GM10266 (cell line): ENCODE measurements around the gene MFSD1.

Experiments used
- DNase-seq: peaks from one replicate; pipeline ENCODE4 v3.0.0; 2012; ENCODE audit errors: extremely low spot score
- TF ChIP-seq, protein P1 (sequence below): IDR thresholded peaks from 2 replicates; pipeline ENCODE4 v1.5.1; 2012; ENCODE audit warnings: mild to moderate bottlenecking, low read depth; ENCODE audit not compliant: control insufficient read depth, insufficient read depth; ENCODE audit errors: missing control alignments

The MFSD1 gene, protein sequence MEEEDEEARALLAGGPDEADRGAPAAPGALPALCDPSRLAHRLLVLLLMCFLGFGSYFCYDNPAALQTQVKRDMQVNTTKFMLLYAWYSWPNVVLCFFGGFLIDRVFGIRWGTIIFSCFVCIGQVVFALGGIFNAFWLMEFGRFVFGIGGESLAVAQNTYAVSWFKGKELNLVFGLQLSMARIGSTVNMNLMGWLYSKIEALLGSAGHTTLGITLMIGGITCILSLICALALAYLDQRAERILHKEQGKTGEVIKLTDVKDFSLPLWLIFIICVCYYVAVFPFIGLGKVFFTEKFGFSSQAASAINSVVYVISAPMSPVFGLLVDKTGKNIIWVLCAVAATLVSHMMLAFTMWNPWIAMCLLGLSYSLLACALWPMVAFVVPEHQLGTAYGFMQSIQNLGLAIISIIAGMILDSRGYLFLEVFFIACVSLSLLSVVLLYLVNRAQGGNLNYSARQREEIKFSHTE

DNA sequence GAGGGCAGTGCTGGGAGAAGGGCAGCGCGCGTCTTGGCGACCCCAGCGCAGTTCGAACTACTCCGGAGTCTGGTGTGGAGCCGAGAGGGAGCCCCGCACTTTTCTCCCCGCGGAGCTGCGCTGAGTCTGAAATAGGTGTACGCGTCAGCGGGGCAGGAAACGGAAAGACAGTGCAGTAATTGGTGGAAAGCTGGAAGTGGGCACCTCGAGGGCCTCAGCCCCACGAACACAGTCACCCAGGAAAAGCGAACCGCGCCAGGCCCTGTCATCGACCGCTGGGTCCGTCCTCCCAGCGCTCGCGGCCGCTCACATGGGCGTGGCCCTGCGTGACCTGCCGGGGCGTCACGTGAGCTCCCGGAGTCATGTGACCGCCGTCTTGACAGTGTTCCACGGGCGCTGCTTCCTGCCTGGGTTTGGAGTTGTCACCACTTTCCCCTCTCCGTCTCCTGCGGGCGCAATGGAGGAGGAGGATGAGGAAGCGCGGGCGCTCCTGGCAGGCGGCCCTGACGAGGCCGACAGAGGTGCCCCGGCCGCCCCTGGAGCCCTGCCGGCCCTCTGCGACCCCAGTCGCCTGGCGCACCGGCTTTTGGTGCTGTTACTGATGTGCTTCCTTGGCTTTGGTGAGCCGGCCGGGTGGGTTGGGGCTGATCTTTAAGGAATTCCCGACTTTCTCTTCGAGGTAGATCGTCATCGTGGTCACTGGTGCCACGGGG is at the start of gene MFSD1:
TSS of gene MFSD1 (plus strand) at position 359 of the 713 bp plus-strand sequence. CDS start at position 458, 99 bp downstream.
- DNase-seq = peak; percentile 87
- TF ChIP-seq, protein P1, sequence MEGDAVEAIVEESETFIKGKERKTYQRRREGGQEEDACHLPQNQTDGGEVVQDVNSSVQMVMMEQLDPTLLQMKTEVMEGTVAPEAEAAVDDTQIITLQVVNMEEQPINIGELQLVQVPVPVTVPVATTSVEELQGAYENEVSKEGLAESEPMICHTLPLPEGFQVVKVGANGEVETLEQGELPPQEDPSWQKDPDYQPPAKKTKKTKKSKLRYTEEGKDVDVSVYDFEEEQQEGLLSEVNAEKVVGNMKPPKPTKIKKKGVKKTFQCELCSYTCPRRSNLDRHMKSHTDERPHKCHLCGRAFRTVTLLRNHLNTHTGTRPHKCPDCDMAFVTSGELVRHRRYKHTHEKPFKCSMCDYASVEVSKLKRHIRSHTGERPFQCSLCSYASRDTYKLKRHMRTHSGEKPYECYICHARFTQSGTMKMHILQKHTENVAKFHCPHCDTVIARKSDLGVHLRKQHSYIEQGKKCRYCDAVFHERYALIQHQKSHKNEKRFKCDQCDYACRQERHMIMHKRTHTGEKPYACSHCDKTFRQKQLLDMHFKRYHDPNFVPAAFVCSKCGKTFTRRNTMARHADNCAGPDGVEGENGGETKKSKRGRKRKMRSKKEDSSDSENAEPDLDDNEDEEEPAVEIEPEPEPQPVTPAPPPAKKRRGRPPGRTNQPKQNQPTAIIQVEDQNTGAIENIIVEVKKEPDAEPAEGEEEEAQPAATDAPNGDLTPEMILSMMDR = no peak

DNA sequence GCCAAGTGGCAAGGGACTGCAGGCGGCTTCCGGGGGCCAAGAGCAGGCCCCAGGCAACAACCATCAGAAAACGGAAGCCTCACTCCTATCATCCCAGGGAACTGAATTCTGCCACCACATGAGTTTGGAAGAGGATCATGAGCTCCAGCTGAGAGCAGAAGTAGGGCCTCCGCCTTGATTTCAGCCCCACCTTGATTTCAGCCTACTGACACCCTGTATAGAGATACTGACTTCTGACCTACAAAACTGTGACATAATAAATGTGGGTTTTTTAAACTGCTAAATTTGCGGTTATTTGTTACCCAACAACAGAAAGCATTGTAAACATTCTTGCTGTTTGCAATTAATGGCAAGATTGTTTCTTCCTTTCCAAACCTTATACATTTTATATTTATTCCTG is 48.0 kb upstream of the MFSD1 start:
- TF ChIP-seq, protein P1 = no peak
- no peak for DNase-seq

- no peak for DNase-seq
- TF ChIP-seq, protein P1 = no peak
These were observed 46.4 kb upstream of the MFSD1 start for GRCh38 chr3:158755421-158755820.

DNA sequence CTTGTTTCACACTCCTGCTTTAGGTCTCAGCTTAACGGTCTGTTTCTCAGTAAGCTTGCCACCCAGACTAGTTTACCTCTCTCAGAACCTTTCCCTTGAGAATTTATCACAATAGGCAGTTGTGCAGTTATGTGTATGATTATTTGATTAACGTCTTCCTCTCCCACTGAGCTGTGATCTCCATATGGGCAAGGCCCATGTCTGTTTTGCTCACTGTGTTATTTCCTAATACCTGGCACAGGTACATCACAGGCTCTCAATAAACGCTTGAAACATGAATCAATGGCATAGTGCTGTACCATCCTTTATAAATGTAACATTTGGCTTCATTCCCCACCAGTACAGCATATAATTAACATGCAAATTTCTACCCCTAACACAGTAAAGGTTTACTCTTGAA is 40.5 kb upstream of the MFSD1 start:
- no peak for DNase-seq
- TF ChIP-seq, protein P1 = no peak

GRCh38 chr3:158762701-158763100 is 39.2 kb upstream of the MFSD1 start:
- no peak for DNase-seq
- TF ChIP-seq, protein P1 = no peak

GRCh38 chr3:158763421-158763820 is 38.4 kb upstream of the MFSD1 start:
- no peak for DNase-seq
- TF ChIP-seq, protein P1 = no peak

DNA sequence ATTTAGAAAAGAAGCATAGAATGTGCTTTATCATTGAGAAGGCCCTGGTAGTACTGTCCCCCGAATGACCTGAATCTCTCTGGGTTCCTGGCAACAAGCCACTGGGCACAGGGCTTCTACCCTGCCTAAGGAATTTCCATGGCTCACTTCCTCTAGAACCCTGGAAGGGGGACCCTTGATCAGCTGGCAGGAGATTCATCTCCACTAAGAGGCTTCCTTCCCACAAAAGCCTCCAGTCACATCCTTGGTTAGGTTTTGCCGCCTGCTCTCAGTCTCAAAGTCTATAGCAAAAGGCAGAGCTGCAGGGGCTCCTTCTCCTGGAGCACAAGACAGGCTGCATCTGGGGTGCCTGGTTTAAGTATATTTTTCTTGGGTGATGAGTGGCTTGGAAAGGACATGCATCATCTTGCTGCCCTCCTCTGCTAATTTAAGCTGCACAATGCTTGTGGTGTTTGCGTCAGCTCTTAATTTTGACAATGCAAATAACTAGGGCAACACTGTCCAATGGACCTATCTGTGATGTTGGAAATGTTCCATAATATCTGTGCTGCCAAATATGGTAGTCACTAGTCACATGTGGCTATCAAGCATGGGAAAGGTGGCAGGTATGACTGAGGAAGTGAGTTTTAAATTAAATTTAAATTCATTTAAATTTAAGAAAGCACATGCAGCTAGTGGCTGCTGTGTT is 36.2 kb upstream of the MFSD1 start:
- TF ChIP-seq, protein P1 = no peak
- DNase-seq = no peak
